Adrenal gland (tissue), 12 donors: Measurements from ENCODE around the gene MORF4L1. TPM values are rescaled to one million over a fixed set of nuclear protein-coding genes. Genes with fewer than 3 reads are reported as not detected.

Experiments used
- DNase-seq, 7 donors: peaks; one replicate each; pipeline ENCODE4 v3.0.0-alpha.2; 2019 to 2020
- H3K27ac ChIP-seq, 5 donors: fragments of 200-600 bp; sonication (generic) in 4 of 5; 1 replicate in 3 of 5; 2 replicates in 2 of 5; pipeline versions ENCODE4 v1.5.1 to v1.8.0; 2016 to 2020; ENCODE audit warnings: mild to moderate bottlenecking in 1 of 5
- H3K27me3 ChIP-seq: fragments of 200-600 bp; 2 replicates; pipeline ENCODE4 v1.8.0; 2021
- H3K36me3 ChIP-seq, 2 donors: fragments of 200-600 bp; replicated peaks in 1 of 2; 1 replicate in 1 of 2; 2 replicates in 1 of 2; pipeline versions ENCODE4 v1.5.1 to v1.8.0; 2018 to 2022
- H3K4me1 ChIP-seq, 2 donors: fragments of 200-600 bp; replicated peaks in 1 of 2; 1 replicate in 1 of 2; 2 replicates in 1 of 2; pipeline versions ENCODE4 v1.5.1 to v1.8.0; 2018 to 2021
- H3K4me3 ChIP-seq, 4 donors: fragments of 200-600 bp; sonication (generic) in 3 of 4; one replicate each; pipeline ENCODE4 v1.5.1; 2016 to 2018
- H3K9me3 ChIP-seq, 3 donors: fragments of 200-600 bp; sonication (generic) in 1 of 3; replicated peaks in 1 of 3; 1 replicate in 2 of 3; 2 replicates in 1 of 3; pipeline versions ENCODE4 v1.5.1 to v1.8.0; 2016 to 2021
- POLR2A ChIP-seq, 2 donors: fragments of 450-650 bp; IDR thresholded peaks; one replicate each; pipeline ENCODE4 v1.6.1; 2017; ENCODE audit warnings: antibody characterized with exemption in 2 of 2, mild to moderate bottlenecking in 2 of 2, moderate library complexity in 1 of 2
- WGBS, 4 donors: extraction: QIAGEN DNeasy Blood & Tissue Kit in 2 of 4; methylation state at CpG; one replicate each; pipeline versions ENCODE4 v1.1.5 to v1.1.7; 2013 to 2017; 5-methylcytosine and 5-hydroxymethylcytosine counted together
- intact Hi-C, 2 donors: fragments of 100-400 bp; cut with DNase I; formaldehyde crosslinking; loops; one replicate each; pipeline versions ENCODE4 v1.14.1 to v1.15.0; 2022 to 2023
- polyA plus RNA-seq, 3 donors: library from polyadenylated mRNA; stranded (reverse); fragments of 200-250 nt in 2 of 3; fragments of 350-450 nt in 1 of 3; fragmentation: Illumina TruSeq in 1 of 3; extraction: RNeasy Lipid Tissue Mini Kit (QIAGEN cat#74804) in 1 of 3; gene quantifications; one replicate each; pipeline ENCODE4 v1.2.3, GENCODE V29; 2013 to 2014
- total RNA-seq, 9 donors: library from RNA; depleted of rRNA in 4 of 9; stranded (reverse); fragments of >200 nt in 4 of 9; fragments of 120-200 nt in 1 of 9; fragmentation: NEBNext Ultra II Directional in 1 of 9; extraction: Animal tissue kit (Norgen Biotek cat#: 25700) in 1 of 9; gene quantifications; one replicate each; pipeline versions ENCODE4 v1.1.0 to v1.2.4, GENCODE V29; 2013 to 2023
- TF ChIP-seq, protein P1 (sequence below), 6 experiments: fragments of 450-650 bp in 4 of 6; fragments of 200-600 bp in 2 of 6; sonication (generic) in 1 of 6; IDR thresholded peaks; 1 replicate in 5 of 6; 2 replicates in 1 of 6; pipeline versions ENCODE4 v1.5.1 to v1.8.0; 2016 to 2021; ENCODE audit warnings: antibody characterized with exemption in 6 of 6, mild to moderate bottlenecking in 2 of 6, moderate library complexity in 1 of 6
- donor health status: healthy with polysubstance abuse.
- donor health status: Bipolar disorder and iron deficiency.
- donor health status: DM: yes; HTN: yes; CAD: no.
- donor health status: DM: no; HTN: no; CAD: no.
- donor health status: DM: no; HTN: no; CAD: no.
- donor health status: DM: yes; HTN: yes; CAD: no.

MORF4L1 gene
- total and polyA plus RNA-seq, 12 donors: 99.8 to 935 (median 342) TPM

DNA sequence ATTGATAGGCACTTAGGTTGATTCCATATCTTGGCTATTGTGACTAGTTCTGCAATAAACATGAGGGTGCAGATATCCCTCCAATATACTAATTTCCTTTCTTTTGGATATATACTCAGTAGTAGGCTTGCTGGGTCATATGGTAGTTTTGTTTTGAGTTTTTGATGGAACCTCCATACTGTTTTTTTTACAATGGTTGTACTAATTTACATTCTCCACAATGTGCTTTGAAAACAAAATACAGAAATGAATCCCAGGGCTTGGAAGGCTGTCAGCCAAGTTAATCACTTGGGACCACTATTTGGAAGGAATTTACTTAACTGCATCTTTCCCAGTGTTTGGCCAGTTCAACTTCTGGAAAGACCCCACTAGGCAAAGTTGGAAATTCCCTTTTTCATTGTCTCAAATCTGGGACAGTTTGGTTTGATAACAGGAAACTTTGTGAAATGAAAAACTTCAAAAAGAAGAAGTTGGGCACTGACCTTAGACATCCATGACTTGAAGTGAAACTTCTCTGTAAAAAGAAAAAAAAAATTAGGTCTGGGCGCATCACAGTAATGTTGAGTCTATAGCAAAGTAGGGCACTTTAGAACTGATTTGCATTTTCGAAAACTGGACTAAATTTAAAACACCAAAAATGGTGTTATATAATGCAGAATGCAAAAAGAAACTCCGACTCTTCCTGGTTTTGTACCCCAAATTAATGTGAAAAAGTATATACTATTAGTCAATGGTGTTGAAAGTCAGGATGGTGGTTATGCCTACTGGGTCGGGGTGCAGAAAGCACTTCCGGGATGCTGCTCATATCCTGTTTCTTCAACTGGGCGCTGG is 66.2 kb downstream of the MORF4L1 start:
- no peaks in the 10 kb centered on the region for H3K27me3 ChIP-seq
- WGBS, 4 donors: 64 to 75% (median 72%) methylated on average over 6 of the region's 6 CpGs
- TF ChIP-seq, protein P1, sequence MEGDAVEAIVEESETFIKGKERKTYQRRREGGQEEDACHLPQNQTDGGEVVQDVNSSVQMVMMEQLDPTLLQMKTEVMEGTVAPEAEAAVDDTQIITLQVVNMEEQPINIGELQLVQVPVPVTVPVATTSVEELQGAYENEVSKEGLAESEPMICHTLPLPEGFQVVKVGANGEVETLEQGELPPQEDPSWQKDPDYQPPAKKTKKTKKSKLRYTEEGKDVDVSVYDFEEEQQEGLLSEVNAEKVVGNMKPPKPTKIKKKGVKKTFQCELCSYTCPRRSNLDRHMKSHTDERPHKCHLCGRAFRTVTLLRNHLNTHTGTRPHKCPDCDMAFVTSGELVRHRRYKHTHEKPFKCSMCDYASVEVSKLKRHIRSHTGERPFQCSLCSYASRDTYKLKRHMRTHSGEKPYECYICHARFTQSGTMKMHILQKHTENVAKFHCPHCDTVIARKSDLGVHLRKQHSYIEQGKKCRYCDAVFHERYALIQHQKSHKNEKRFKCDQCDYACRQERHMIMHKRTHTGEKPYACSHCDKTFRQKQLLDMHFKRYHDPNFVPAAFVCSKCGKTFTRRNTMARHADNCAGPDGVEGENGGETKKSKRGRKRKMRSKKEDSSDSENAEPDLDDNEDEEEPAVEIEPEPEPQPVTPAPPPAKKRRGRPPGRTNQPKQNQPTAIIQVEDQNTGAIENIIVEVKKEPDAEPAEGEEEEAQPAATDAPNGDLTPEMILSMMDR (IDR thresholded peaks at IDR 0.05): no peak
- TF ChIP-seq POLR2A (IDR thresholded peaks at IDR 0.05): no peak
- H3K36me3 ChIP-seq: peaks cover 0 to 19% of the 10 kb centered on the region in 2 donors
- H3K27ac ChIP-seq: peak overlapping the region in 2 of 5 donors; percentile 41 to 73
- no peak overlapping the region for H3K4me3 ChIP-seq
- DNase-seq: no peak
- H3K4me1 ChIP-seq: peaks cover 0 to 25% of the 10 kb centered on the region in 2 donors
- intact Hi-C loops: no loop called here
- no peaks in the 10 kb centered on the region for H3K9me3 ChIP-seq

- no peak for DNase-seq
- H3K27me3 ChIP-seq: no peaks in the 10 kb centered on the region
- no peak for TF ChIP-seq POLR2A (IDR thresholded peaks at IDR 0.05)
- TF ChIP-seq, protein P1 (IDR thresholded peaks at IDR 0.05): no peak
- H3K27ac ChIP-seq: no peak overlapping the region
- peaks cover 8 to 15% of the 10 kb centered on the region in 2 donors for H3K4me1 ChIP-seq
- no peaks in the 10 kb centered on the region for H3K9me3 ChIP-seq
- 89 to 97% (median 92%) methylated on average over 4 of the region's 4 CpGs for WGBS, 4 donors
- no peak overlapping the region for H3K4me3 ChIP-seq
- H3K36me3 ChIP-seq: no peaks in the 10 kb centered on the region
- intact Hi-C loops: no loop called here
These were observed 70.1 kb downstream of the MORF4L1 start for GRCh38 chr15:78942741-78943140.

- TF ChIP-seq, protein P1 (IDR thresholded peaks at IDR 0.05): no peak
- TF ChIP-seq POLR2A (IDR thresholded peaks at IDR 0.05): no peak
- Histone ChIP-seq H3K27ac (no peak overlapping the region), H3K27me3 (no peaks in the 10 kb centered on the region), H3K36me3 (no peaks in the 10 kb centered on the region), H3K4me3 (peak overlapping the region in 1 of 4 donors; percentile 68), H3K4me1 (peaks cover 8 to 9% of the 10 kb centered on the region in 2 donors), H3K9me3 (no peaks in the 10 kb centered on the region)
- intact Hi-C loops: no loop called here
- no peak for DNase-seq
- WGBS, 4 donors: 75 to 89% (median 81%) methylated on average over 7 of the region's 7 CpGs
These were observed 71.0 kb downstream of the MORF4L1 start for GRCh38 chr15:78943692-78944091.

DNA sequence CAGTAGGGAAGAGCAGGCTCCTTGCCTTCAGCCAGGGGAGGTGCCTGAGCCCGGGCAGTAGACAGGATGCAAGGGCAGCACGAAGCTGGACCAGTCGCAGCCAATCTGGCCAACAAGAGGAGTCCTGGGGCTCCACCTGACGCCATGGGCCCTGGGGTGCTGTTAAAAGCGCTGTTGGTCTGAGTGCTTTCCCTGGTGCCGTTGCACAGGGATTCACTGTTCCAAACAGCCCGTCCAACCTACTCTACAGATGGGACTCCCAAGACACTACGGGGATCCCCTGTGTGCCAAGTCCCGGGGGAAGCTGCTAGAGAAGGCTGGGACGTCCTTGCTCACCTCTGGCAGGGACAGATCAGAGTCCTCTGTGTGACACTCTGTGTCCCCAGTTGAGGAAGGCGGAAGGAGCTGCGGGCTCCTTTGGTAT is 71.5 kb downstream of the MORF4L1 start:
- H3K27me3 ChIP-seq: no peaks in the 10 kb centered on the region
- 29 to 56% (median 42%) methylated on average over 3 to 12 of the region's 12 CpGs for WGBS, 4 donors
- no peaks in the 10 kb centered on the region for H3K9me3 ChIP-seq
- peak overlapping the region in 3 of 5 donors; percentile 70 to 77 (median 72) for H3K27ac ChIP-seq
- TF ChIP-seq POLR2A (IDR thresholded peaks at IDR 0.05): no peak
- TF ChIP-seq, protein P1 (IDR thresholded peaks at IDR 0.05): no peak
- H3K36me3 ChIP-seq: no peaks in the 10 kb centered on the region
- peaks cover 8 to 9% of the 10 kb centered on the region in 2 donors for H3K4me1 ChIP-seq
- peak overlapping the region in 2 of 4 donors; percentile 53 to 68 for H3K4me3 ChIP-seq
- intact Hi-C loops: no loop called here
- DNase-seq: peak in 4 of 7 donors; percentile 33 to 56 (median 40)
